Pancreas (tissue), 10 donors: ENCODE results near the gene ITIH1. TPM values are rescaled to one million over a fixed set of nuclear protein-coding genes. Genes with fewer than 3 reads are reported as not detected.

Source experiments
- ATAC-seq, 4 donors: fragments of 200-7000 bp; cut with Tn5 transposase; one replicate each; pipeline versions ENCODE4 v1.8.0 to v1.9.1; 2020; ENCODE audit warnings: mild to moderate bottlenecking in 4 of 4, moderate library complexity in 4 of 4
- DNase-seq, 6 donors: peaks; one replicate each; pipeline ENCODE4 v3.0.0-alpha.2; 2020
- FAIRE-seq: peaks from 2 replicates; lab custom pipeline; 2012; peaks lifted over from hg19 to GRCh38; lab: Jason Lieb, UNC
- H3K27ac ChIP-seq, 4 donors: fragments of 200-600 bp; sonication (generic); 1 replicate in 3 of 4; 2 replicates in 1 of 4; pipeline versions ENCODE4 v1.5.0 to v1.8.0; 2020
- H3K27me3 ChIP-seq, 4 donors: fragments of 200-600 bp; one replicate each; pipeline ENCODE4 v1.8.0; 2021
- H3K36me3 ChIP-seq, 3 donors: fragments of 200-600 bp; sonication (generic) in 1 of 3; one replicate each; pipeline versions ENCODE4 v1.5.0 to v1.8.0; 2020 to 2021
- H3K4me1 ChIP-seq, 3 donors: fragments of 200-600 bp; one replicate each; pipeline ENCODE4 v1.8.0; 2021
- H3K4me3 ChIP-seq, 4 donors: fragments of 200-600 bp; sonication (generic) in 2 of 4; one replicate each; pipeline versions ENCODE4 v1.5.0 to v1.8.0; 2020 to 2021
- H3K9me3 ChIP-seq, 4 donors: fragments of 200-600 bp; one replicate each; pipeline ENCODE4 v1.8.0; 2021
- CTCF ChIP-seq, 4 donors: fragments of 200-600 bp; sonication (generic) in 3 of 4; IDR thresholded peaks; one replicate each; pipeline versions ENCODE4 v1.5.0 to v1.8.0; 2021; ENCODE audit warnings: antibody characterized with exemption in 4 of 4
- WGBS, 2 donors: extraction: QIAGEN DNeasy Blood & Tissue Kit; methylation state at CpG; one replicate each; pipeline ENCODE4 v1.1.7; 2013; 5-methylcytosine and 5-hydroxymethylcytosine counted together
- intact Hi-C, 3 donors: fragments of 100-400 bp; cut with DNase I; formaldehyde crosslinking; loops; one replicate each; pipeline versions ENCODE4 v1.11.1 to v1.14.2; 2022
- polyA plus RNA-seq, 2 donors: library from polyadenylated mRNA; stranded (reverse); fragments of 200-250 nt; gene quantifications; one replicate each; pipeline ENCODE4 v1.2.3, GENCODE V29; 2013
- total RNA-seq, 6 donors: library from RNA; stranded (reverse); fragmentation: NEBNext Ultra II Directional in 4 of 6; extraction: Animal tissue kit (Norgen Biotek cat#: 25700) in 4 of 6; gene quantifications; one replicate each; pipeline versions ENCODE4 v1.2.1 to v1.2.4, GENCODE V29; 2021 to 2023
- donor health status: healthy with polysubstance abuse.
- donor health status: DM: no; HTN: no; CAD: no; lungs with moderate emphysema.
- donor health status: DM: no; HTN: no; CAD: no.
- donor health status: control.
- donor health status: control.
- donor health status: Bipolar disorder and iron deficiency.
- donor health status: DM: yes; HTN: yes; CAD: no.
- donor health status: DM: no; HTN: no; CAD: no.
- donor health status: DM: no; HTN: no; CAD: no.
- donor health status: DM: yes; HTN: yes; CAD: no.

The ITIH1 gene
- total and polyA plus RNA-seq, 8 donors, result 0.32 to 1.9 (median 0.51) TPM; not detected in 1

- Histone ChIP-seq H3K36me3 (no peaks in the 10 kb centered on the region), H3K4me3 (no peak overlapping the region), H3K9me3 (no peaks in the 10 kb centered on the region), H3K27me3 (no peaks in the 10 kb centered on the region), H3K4me1 (peaks cover 0 to 3% (median 0%) of the 10 kb centered on the region in 3 donors), H3K27ac (no peak overlapping the region)
- TF ChIP-seq CTCF (IDR thresholded peaks at IDR 0.05), result no peak
- intact Hi-C loops, result no loop called here
- no peak for FAIRE-seq
- no peak for ATAC-seq
- DNase-seq, result no peak
- WGBS, 2 donors, result 90 to 98% methylated on average over 9 of the region's 9 CpGs
These were observed 19.0 kb downstream of the ITIH1 start for GRCh38 chr3:52796411-52796810.

DNA sequence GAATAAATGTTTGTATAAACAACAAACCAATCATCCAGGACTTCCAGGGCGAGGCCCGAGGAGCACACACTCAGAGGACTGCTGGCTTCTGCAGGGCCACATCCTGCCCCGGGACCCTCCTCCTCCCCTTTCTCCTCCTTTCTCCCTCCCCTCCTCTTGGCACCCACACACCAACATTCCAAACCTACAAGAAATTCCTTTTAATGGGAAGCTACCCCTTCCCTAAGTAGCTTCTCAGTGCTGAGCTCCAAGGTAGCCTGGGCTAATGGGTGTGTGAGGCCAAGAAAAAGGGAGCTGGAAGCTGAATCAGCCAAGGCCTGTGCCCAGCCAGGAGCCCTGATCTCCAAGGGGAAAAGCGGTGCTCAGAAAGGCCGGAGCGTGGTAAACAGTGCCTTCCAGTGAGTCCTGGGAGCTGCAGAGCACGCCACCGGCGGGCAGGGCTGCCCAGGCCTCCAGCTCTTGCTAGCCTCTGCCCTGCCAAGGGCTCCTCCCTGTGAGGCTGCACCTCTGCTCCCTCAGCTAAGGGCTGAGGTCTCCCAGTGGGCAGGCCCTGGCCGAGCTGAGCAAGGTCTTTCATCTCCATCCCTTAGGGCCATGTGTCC lies 21.1 kb downstream of the ITIH1 start:
- Histone ChIP-seq H3K4me1 (peaks cover 0 to 3% (median 0%) of the 10 kb centered on the region in 3 donors), H3K27ac (no peak overlapping the region), H3K4me3 (no peak overlapping the region), H3K9me3 (no peaks in the 10 kb centered on the region), H3K27me3 (no peaks in the 10 kb centered on the region), H3K36me3 (no peaks in the 10 kb centered on the region)
- 77 to 92% methylated on average over 10 of the region's 10 CpGs for WGBS, 2 donors
- intact Hi-C loops, result no loop called here
- no peak for DNase-seq
- no peak for FAIRE-seq
- no peak for TF ChIP-seq CTCF (IDR thresholded peaks at IDR 0.05)
- peak in 1 of 4 donors; percentile 4 for ATAC-seq

DNA sequence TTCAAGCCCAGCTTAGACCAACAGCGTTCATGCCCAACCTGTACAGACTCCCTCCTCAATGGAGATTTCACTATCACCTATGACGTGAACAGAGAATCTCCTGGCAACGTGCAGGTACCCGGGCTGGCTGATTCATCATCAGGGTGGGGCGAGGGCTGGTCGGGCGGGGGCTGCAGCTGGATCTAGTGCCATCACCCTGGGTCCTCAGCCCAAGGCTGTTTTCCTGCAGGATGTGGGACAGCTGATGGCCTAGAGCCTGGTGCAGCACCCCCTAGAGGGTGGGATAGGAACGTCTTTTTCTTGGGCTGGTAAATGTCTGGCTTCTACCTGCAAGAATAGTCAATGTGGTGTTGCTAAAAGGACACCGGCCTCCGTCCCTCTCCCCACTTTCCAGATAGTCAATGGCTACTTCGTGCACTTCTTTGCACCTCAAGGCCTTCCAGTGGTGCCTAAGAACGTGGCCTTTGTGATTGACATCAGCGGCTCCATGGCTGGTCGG lies 21.6 kb downstream of the ITIH1 start:
- H3K4me1 ChIP-seq, result peaks cover 0 to 3% (median 0%) of the 10 kb centered on the region in 3 donors
- FAIRE-seq (no peak), ATAC-seq (peak in 3 of 4 donors; percentile 69 to 72 (median 69)), DNase-seq (peak in 1 of 6 donors; percentile 41)
- 54% methylated on average over 14 of the region's 14 CpGs for WGBS, 2 donors
- peak in 3 of 4 donors; percentile 16 to 36 (median 33) for TF ChIP-seq CTCF (IDR thresholded peaks at IDR 0.05)
- no peak overlapping the region for H3K4me3 ChIP-seq
- intact Hi-C loops, result no loop called here
- H3K27ac ChIP-seq, result no peak overlapping the region
- H3K36me3 ChIP-seq, result no peaks in the 10 kb centered on the region
- H3K9me3 ChIP-seq, result no peaks in the 10 kb centered on the region
- H3K27me3 ChIP-seq, result no peaks in the 10 kb centered on the region

DNA sequence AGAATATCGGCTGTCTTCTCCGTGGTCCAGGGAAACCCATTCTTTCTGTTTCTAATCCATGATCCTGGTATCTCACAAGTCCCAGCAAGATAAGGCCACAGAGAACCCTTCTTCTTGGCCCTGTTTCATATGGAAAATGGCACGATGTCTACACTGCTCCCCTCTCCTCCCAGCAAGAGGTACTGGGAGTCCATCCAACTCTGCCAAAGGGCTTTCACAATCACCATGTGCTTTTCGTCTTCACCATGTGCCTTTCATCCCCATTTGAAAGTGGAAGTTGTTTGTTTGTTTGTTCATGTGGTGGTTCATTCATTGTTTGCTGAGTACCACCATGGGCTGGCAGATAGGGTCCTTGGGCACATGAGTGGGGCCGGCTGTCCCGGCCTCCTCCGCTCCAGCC lies 22.7 kb downstream of the ITIH1 start:
- 70 to 81% methylated on average over 7 of the region's 7 CpGs for WGBS, 2 donors
- ATAC-seq, result no peak

More for the DNA sequence above, 22.7 kb downstream of the ITIH1 start:
- intact Hi-C loops, result no loop called here
- peaks cover 0 to 3% (median 0%) of the 10 kb centered on the region in 3 donors for H3K4me1 ChIP-seq
- no peak for FAIRE-seq
- H3K27ac ChIP-seq, result no peak overlapping the region
- H3K4me3 ChIP-seq, result no peak overlapping the region
- H3K36me3 ChIP-seq, result no peaks in the 10 kb centered on the region
- H3K27me3 ChIP-seq, result no peaks in the 10 kb centered on the region
- no peak for DNase-seq
- H3K9me3 ChIP-seq, result no peaks in the 10 kb centered on the region
- no peak for TF ChIP-seq CTCF (IDR thresholded peaks at IDR 0.05)
